ENCODE data around the gene NAA25. TPM values are rescaled to one million over a fixed set of nuclear protein-coding genes. Genes with fewer than 3 reads are reported as not detected.

NAA25 gene
- total RNA-seq, 1 donor from 2014 or later = 35.9 TPM

DNA sequence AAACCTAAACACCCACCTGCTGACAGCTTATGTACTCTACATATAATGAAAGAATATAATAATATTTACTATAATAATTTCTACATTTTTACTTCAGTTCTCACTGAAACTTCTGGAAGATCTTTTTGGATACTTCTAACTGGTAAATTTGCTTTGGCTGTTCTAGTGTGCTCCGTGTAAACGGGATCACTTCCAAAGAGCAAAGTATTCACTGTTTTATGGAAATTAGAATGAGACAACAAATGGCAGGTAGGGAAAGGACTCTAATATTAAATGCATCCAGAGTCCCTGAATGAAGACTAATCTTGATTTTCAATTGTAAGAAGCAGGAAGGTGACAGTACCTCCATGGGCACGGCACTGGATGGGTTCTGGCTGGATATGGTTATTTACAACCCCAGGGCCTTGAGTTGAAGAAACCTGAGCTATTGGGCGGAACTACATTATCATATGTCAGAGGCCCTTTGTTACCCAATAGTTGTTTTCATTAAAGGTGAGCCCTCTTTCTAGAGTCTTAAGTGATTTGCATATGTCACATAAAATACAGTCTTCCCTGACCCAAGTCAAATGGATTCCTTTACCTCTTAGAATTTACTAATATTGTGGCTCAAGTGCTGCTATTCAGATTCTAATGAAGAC lies 84.7 kb downstream of the NAA25 start:
- H3K9me3 Mint-ChIP-seq = no peaks in the 10 kb centered on the region
- no peak overlapping the region for H3K27ac Mint-ChIP-seq (ENCODE audit: unreplicated experiment)
- H3K36me3 Mint-ChIP-seq (ENCODE audit: low read depth) = peaks cover 18% of the 10 kb centered on the region
- TF ChIP-seq, protein P1, sequence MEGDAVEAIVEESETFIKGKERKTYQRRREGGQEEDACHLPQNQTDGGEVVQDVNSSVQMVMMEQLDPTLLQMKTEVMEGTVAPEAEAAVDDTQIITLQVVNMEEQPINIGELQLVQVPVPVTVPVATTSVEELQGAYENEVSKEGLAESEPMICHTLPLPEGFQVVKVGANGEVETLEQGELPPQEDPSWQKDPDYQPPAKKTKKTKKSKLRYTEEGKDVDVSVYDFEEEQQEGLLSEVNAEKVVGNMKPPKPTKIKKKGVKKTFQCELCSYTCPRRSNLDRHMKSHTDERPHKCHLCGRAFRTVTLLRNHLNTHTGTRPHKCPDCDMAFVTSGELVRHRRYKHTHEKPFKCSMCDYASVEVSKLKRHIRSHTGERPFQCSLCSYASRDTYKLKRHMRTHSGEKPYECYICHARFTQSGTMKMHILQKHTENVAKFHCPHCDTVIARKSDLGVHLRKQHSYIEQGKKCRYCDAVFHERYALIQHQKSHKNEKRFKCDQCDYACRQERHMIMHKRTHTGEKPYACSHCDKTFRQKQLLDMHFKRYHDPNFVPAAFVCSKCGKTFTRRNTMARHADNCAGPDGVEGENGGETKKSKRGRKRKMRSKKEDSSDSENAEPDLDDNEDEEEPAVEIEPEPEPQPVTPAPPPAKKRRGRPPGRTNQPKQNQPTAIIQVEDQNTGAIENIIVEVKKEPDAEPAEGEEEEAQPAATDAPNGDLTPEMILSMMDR (conservative IDR thresholded peaks at IDR 0.05) = no peak
- no peak overlapping the region for H3K4me3 Mint-ChIP-seq
- DNase-seq (ENCODE audit: low read depth, low spot score) = no peak
- H3K4me1 Mint-ChIP-seq = peaks cover 7% of the 10 kb centered on the region
- no peaks in the 10 kb centered on the region for H3K27me3 Mint-ChIP-seq (ENCODE audit: low read depth)

DNA sequence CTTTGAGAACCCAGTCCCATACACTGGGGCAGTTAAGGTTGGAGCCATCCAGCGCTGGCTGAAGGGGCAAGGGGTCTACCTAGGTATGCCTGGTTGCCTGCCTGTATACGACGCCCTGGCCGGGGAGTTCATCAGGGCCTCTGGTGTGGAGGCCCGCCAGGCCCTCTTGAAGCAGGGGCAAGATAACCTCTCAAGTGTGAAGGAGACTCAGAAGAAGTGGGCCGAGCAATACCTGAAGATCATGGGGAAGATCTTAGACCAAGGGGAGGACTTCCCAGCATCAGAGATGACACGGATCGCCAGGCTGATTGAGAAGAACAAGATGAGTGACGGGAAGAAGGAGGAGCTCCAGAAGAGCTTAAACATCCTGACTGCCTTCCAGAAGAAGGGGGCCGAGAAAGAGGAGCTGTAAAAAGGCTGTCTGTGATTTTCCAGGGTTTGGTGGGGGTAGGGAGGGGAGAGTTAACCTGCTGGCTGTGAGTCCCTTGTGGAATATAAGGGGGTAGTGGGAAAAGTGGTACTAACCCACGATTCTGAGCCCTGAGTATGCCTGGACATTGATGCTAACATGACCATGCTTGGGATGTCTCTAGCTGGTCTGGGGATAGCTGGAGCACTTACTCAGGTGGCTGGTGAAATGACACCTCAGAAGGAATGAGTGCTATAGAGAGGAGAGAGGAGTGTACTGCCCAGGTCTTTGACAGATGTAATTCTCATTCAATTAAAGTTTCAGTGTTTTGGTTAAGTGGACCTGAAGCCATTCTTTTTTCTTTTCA lies 86.2 kb downstream of the NAA25 start:
- Mint-ChIP-seq H3K4me1 (peaks cover 7% of the 10 kb centered on the region), H3K4me3 (no peak overlapping the region), H3K27me3 (ENCODE audit: low read depth) (no peaks in the 10 kb centered on the region), H3K36me3 (ENCODE audit: low read depth) (peaks cover 17% of the 10 kb centered on the region), H3K27ac (ENCODE audit: unreplicated experiment) (no peak overlapping the region), H3K9me3 (no peaks in the 10 kb centered on the region)
- TF ChIP-seq, protein P1 (conservative IDR thresholded peaks at IDR 0.05) = no peak
- no peak for DNase-seq (ENCODE audit: low read depth, low spot score)

DNA sequence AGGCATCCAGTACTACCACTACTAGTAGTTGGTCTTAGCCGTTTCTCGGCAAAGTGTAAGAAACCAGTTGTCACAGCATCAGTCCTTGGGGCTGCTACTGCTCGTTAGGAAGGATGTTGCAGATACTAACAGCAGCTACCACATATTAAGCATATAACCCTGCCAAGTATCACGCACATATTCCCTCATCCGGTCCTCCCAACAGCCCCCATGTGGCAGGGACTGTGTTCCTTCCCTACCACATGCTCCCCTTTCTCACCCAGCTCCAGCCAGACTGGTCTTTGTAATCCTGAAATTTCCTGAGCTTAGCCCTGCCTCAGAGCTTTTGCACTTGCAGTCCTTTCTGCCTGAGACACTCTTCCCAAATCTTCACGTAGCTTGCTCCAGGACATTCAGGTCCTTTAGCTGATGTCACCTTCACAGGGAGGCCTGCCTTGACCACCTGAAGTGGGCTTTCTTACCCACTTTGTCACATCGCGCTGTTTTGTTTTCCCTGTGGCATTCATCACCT lies 87.6 kb downstream of the NAA25 start:
- Mint-ChIP-seq H3K27ac (ENCODE audit: unreplicated experiment) (no peak overlapping the region), H3K27me3 (ENCODE audit: low read depth) (no peaks in the 10 kb centered on the region), H3K9me3 (no peaks in the 10 kb centered on the region), H3K4me1 (peaks cover 12% of the 10 kb centered on the region), H3K4me3 (no peak overlapping the region), H3K36me3 (ENCODE audit: low read depth) (peaks cover 21% of the 10 kb centered on the region)
- TF ChIP-seq, protein P1 (conservative IDR thresholded peaks at IDR 0.05) = no peak
- DNase-seq (ENCODE audit: low read depth, low spot score) = no peak

DNA sequence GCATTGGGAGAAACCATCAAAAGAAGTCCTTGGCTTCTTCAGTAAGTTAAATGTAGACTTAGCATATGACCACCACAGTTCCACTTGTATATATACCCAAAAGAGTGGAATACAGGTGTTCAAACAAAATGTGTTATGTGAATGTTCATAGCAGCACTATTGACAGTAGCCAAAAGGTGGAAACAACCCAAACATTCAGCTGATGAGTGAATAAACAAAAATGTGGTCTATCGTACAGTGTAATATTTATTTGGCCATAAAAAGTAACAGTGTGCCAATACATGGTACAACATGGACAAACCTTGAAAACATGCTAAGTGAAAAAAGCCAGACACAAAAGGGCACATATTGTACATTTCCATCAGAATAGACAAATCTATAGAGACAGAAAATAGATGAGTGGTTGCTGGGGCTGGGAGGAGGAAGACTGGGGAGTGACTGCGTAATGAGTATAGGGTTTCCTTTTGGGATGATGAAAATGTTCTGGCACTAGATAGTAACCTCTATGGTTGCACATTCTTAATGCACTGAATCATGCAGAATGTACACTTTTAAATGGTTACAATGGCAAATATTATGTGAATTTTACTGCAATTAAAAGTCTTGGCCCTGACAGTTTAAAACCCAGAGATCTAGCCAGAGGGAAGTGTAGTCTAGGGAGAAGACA lies 89.9 kb downstream of the NAA25 start:
- H3K27me3 Mint-ChIP-seq (ENCODE audit: low read depth) = no peaks in the 10 kb centered on the region
- H3K27ac Mint-ChIP-seq (ENCODE audit: unreplicated experiment) = no peak overlapping the region
- peaks cover 22% of the 10 kb centered on the region for H3K36me3 Mint-ChIP-seq (ENCODE audit: low read depth)

DNA sequence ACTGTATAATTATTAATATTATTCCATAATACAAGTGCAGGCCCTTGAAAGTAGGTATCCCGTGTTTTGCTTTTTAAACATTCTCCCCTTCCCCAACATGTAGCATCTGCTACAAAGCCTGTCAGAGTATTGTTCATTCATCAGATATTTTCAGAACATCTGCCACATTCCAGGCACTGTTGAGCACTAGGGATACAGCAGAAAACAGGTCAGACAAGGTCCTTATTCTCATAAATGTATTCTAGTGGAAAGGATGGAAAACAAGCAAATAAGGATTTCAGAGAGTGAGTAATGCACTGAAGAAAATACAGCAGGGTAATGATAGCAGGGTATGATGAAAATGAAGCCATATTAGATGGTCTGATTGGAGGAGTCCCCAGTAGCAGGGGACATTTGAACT lies 91.5 kb downstream of the NAA25 start:
- Mint-ChIP-seq H3K4me3 (peak overlapping the region; percentile 55), H3K36me3 (ENCODE audit: low read depth) (peaks cover 18% of the 10 kb centered on the region), H3K27ac (ENCODE audit: unreplicated experiment) (peak overlapping the region; percentile 13), H3K4me1 (peaks cover 31% of the 10 kb centered on the region), H3K27me3 (ENCODE audit: low read depth) (no peaks in the 10 kb centered on the region), H3K9me3 (no peaks in the 10 kb centered on the region)
- TF ChIP-seq, protein P1 (conservative IDR thresholded peaks at IDR 0.05) = no peak
- no peak for DNase-seq (ENCODE audit: low read depth, low spot score)

More for the DNA sequence above, 89.9 kb downstream of the NAA25 start:
- no peaks in the 10 kb centered on the region for H3K9me3 Mint-ChIP-seq
- H3K4me1 Mint-ChIP-seq = peaks cover 21% of the 10 kb centered on the region
- TF ChIP-seq, protein P1 (conservative IDR thresholded peaks at IDR 0.05) = no peak
- H3K4me3 Mint-ChIP-seq = peak overlapping the region; percentile 42
- no peak for DNase-seq (ENCODE audit: low read depth, low spot score)

Data from neural crest cell (in vitro differentiated cells).